Measurements from ENCODE around the gene PCDHGA6.
"Not testable (repeated sequence)": the region's sequence is repeated elsewhere in the genome, so short reads cannot be mapped to it uniquely, and the experiment has no call there.

Gene PCDHGA6

GRCh38 chr5:141413540-141414069 lies 39.9 kb downstream of the PCDHGA6 start:
- DNase-seq (ENCODE audit: insufficient read length, low spot score): no peak
- FAIRE-seq: no peak
- no peak for TF ChIP-seq POLR2A (IDR thresholded peaks at IDR 0.05; ENCODE audit: low read depth, low read length)

- not testable (repeated sequence) for FAIRE-seq; DNase-seq (ENCODE audit: insufficient read length, low spot score)
Observed at GRCh38 chr5:141414548-141415274, 41.0 kb downstream of the PCDHGA6 start.

GRCh38 chr5:141415275-141415618 lies 41.6 kb downstream of the PCDHGA6 start:
- FAIRE-seq; DNase-seq (ENCODE audit: insufficient read length, low spot score): not testable (repeated sequence)

- not testable (repeated sequence) for FAIRE-seq
- peak; percentile 64 for DNase-seq (ENCODE audit: insufficient read length, low spot score)
Observed at GRCh38 chr5:141417494-141418172, 43.9 kb downstream of the PCDHGA6 start, which contains the start of gene PCDHGB7. TSS of gene PCDHGB7 (plus strand) at chr5:141417677. CDS start at chr5:141417860, 183 bp downstream.

GRCh38 chr5:141419074-141419880 lies 45.6 kb downstream of the PCDHGA6 start:
- TF ChIP-seq POLR2A (IDR thresholded peaks at IDR 0.05; ENCODE audit: low read depth, low read length): no peak
- FAIRE-seq (no peak), DNase-seq (ENCODE audit: insufficient read length, low spot score) (no peak)

GRCh38 chr5:141420855-141421488 lies 47.3 kb downstream of the PCDHGA6 start, which contains the start of gene PCDHGA11:
TSS of gene PCDHGA11 (plus strand) at chr5:141421051. CDS start at chr5:141421228, 177 bp downstream.
- FAIRE-seq (no peak), DNase-seq (ENCODE audit: insufficient read length, low spot score) (peak; percentile 22)
- TF ChIP-seq POLR2A (IDR thresholded peaks at IDR 0.05; ENCODE audit: low read depth, low read length): no peak

GRCh38 chr5:141421489-141421855 lies 47.8 kb downstream of the PCDHGA6 start:
- DNase-seq (ENCODE audit: insufficient read length, low spot score) (no peak), FAIRE-seq (no peak)
- no peak for TF ChIP-seq POLR2A (IDR thresholded peaks at IDR 0.05; ENCODE audit: low read depth, low read length)

- TF ChIP-seq POLR2A (IDR thresholded peaks at IDR 0.05; ENCODE audit: low read depth, low read length): no peak
- DNase-seq (ENCODE audit: insufficient read length, low spot score): no peak
- no peak for FAIRE-seq
Observed at GRCh38 chr5:141422742-141423291, 49.1 kb downstream of the PCDHGA6 start.

- FAIRE-seq (no peak), DNase-seq (ENCODE audit: insufficient read length, low spot score) (no peak)
- no peak for TF ChIP-seq POLR2A (IDR thresholded peaks at IDR 0.05; ENCODE audit: low read depth, low read length)
Observed at GRCh38 chr5:141427783-141428426, 54.2 kb downstream of the PCDHGA6 start.

Measured in H54 (cell line).